Astrocyte (in vitro differentiated cells and primary cell): Measurements from ENCODE around the gene IGF1R.

Experiments
- EZH2 ChIP-seq: IDR thresholded peaks from 2 replicates; pipeline ENCODE4 v1.6.1; 2012; ENCODE audit warnings: mild to moderate bottlenecking, low read length, inconsistent platforms; ENCODE audit not compliant: insufficient read depth
- TF ChIP-seq, protein P1 (sequence below): IDR thresholded peaks from 2 replicates; pipeline ENCODE4 v1.5.1; 2011; ENCODE audit warnings: low read depth, mild to moderate bottlenecking, inconsistent platforms, low read length, moderate library complexity; ENCODE audit not compliant: insufficient read depth

DNA sequence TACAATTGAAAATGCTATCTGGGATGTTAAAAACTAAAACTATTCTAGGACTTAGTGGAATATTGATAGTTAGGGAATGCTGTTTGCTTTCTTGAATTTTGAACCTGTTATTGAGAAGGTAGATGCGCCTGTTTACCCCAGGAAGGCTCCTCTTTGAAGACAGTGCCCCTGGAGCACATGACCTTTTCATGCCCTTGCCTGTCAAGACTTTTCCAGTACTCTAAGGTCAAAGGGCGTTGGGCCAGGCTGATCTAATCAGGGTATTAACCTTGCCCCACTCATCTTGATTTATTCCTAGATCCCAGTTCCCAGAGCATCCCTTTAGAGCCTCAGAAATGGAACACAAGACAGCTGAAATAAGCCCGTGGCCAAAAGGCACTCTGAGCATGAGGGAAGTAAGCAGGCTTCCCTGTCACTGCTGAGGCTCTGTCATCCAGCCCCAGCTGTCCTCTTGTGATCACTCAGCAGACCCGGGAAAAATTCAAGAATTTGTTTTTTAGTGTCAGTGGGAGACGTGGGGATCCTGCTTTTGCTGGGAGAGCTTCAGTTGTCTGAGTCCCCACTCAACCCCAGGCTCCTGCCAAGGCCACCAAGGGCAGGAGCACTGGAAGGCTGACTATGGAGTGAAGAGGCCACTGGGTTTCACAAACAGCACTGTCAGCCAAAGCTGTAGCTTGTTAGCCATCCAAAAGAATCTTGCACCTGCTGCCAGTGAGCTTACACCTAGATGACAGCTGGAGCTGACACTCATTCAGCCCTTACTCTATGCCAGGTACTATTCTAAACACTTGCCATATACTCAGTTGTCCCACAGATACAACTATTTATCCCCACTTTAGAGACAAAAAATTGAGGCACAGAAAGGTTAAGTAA is 190.3 kb downstream of the IGF1R start:
- TF ChIP-seq, protein P1, sequence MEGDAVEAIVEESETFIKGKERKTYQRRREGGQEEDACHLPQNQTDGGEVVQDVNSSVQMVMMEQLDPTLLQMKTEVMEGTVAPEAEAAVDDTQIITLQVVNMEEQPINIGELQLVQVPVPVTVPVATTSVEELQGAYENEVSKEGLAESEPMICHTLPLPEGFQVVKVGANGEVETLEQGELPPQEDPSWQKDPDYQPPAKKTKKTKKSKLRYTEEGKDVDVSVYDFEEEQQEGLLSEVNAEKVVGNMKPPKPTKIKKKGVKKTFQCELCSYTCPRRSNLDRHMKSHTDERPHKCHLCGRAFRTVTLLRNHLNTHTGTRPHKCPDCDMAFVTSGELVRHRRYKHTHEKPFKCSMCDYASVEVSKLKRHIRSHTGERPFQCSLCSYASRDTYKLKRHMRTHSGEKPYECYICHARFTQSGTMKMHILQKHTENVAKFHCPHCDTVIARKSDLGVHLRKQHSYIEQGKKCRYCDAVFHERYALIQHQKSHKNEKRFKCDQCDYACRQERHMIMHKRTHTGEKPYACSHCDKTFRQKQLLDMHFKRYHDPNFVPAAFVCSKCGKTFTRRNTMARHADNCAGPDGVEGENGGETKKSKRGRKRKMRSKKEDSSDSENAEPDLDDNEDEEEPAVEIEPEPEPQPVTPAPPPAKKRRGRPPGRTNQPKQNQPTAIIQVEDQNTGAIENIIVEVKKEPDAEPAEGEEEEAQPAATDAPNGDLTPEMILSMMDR, result no peak
- TF ChIP-seq EZH2, result no peak
